GM12872 (cell line): ENCODE results near the gene CLEC4C.

Experiments
- CTCF ChIP-seq: IDR thresholded peaks from 3 replicates; pipeline ENCODE4 v1.5.1; 2011; ENCODE audit warnings: low read depth, mild to moderate bottlenecking, low read length, moderate library complexity; ENCODE audit not compliant: insufficient read depth

Gene CLEC4C

GRCh38 chr12:7711133-7711532, 36.0 kb downstream of the CLEC4C start, which contains the start of gene DPPA3:
Gene DPPA3, plus strand, starts transcription at chr12:7711433. Its CDS starts 138 bp downstream, at chr12:7711571.
- no peak for TF ChIP-seq CTCF

GRCh38 chr12:7709969-7710675, 37.1 kb downstream of the CLEC4C start:
- no peak for TF ChIP-seq CTCF

- TF ChIP-seq CTCF: no peak
These were observed 41.3 kb downstream of the CLEC4C start for GRCh38 chr12:7705846-7706245.

DNA sequence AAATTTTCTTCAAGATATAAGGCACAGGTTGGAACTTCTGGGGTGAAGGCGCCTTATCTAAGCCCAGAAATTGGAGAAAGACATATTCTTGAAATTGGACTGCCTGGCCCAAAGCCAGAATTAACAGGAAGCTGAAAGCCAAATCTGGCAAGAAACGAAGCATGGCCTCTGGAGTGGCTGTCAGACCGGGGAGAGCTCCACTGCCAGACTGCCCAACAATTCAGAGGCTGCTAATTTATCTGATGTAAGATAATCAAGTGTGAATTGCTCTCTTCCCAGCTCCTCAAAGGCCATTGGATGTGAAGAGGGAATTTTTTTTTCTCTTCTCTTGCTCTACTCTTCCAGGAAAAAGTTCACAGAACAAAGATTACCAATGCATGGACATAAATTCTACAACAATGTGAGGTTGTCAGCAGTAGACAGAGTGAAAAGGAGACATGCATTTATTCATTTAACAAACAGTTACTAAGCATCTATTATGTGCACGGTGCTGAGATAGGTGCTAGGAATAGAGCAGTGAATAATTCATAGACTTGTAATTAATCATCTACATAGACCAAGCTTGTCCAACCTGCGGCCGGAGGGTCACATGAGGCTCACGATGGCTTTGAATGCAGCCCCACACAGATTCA, 51.5 kb downstream of the CLEC4C start, which contains the start of gene GDF3:
Gene GDF3, minus strand, starts transcription at position 210 of the 632 bp plus-strand sequence. Its CDS starts 47 bp downstream, at position 163.
- no peak for TF ChIP-seq CTCF

DNA sequence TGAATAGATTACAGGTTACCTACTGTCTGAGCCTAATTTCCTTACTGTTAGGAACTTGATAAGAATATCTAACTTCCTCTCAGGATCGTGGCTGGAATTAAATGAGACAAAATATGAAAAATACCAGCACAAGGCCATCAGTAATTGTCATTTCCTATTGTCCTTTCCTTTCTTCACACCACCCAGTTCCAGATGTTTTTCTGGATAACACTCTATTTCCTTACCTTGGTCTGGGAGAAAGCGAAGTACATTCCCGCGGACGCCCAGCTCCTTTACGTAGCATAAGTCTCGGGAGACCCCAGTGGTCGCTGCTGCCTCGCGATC, 52.0 kb downstream of the CLEC4C start:
- no peak for TF ChIP-seq CTCF

- no peak for TF ChIP-seq CTCF
These were observed 52.5 kb downstream of the CLEC4C start for GRCh38 chr12:7694556-7695236.

- no peak for TF ChIP-seq CTCF
These were observed 53.4 kb downstream of the CLEC4C start for GRCh38 chr12:7693793-7694192.
